Measurements from ENCODE around the gene DIS3L2. TPM values are rescaled to one million over a fixed set of nuclear protein-coding genes. Genes with fewer than 3 reads are reported as not detected.

Gene DIS3L2
- total RNA-seq, 1 donor from 2014 or later, result 53.6 TPM

- peaks cover 4% of the 10 kb centered on the region for H3K4me1 Mint-ChIP-seq (ENCODE audit: unreplicated experiment)
- no peak for TF ChIP-seq CTCF (conservative IDR thresholded peaks at IDR 0.05)
- H3K4me3 Mint-ChIP-seq, result no peak overlapping the region
- no peak overlapping the region for H3K27ac Mint-ChIP-seq
- peaks cover 23% of the 10 kb centered on the region for H3K36me3 Mint-ChIP-seq
- no peak for DNase-seq (ENCODE audit: extremely low spot score, unreplicated experiment)
- H3K27me3 Mint-ChIP-seq, result no peaks in the 10 kb centered on the region
- H3K9me3 Mint-ChIP-seq, result no peaks in the 10 kb centered on the region
Observed at GRCh38 chr2:232129483-232129882, 168.0 kb downstream of the DIS3L2 start.

- DNase-seq (ENCODE audit: extremely low spot score, unreplicated experiment), result no peak
- H3K9me3 Mint-ChIP-seq, result no peaks in the 10 kb centered on the region
- peaks cover 4% of the 10 kb centered on the region for H3K4me1 Mint-ChIP-seq (ENCODE audit: unreplicated experiment)
- TF ChIP-seq CTCF (conservative IDR thresholded peaks at IDR 0.05), result no peak
- H3K36me3 Mint-ChIP-seq, result peaks cover 22% of the 10 kb centered on the region
- H3K27ac Mint-ChIP-seq, result peak overlapping the region; percentile 82
- no peaks in the 10 kb centered on the region for H3K27me3 Mint-ChIP-seq
- peak overlapping the region; percentile 63 for H3K4me3 Mint-ChIP-seq
Observed at GRCh38 chr2:232132181-232132580, 170.7 kb downstream of the DIS3L2 start.

- DNase-seq (ENCODE audit: extremely low spot score, unreplicated experiment), result no peak
- H3K4me1 Mint-ChIP-seq (ENCODE audit: unreplicated experiment), result peaks cover 4% of the 10 kb centered on the region
- H3K9me3 Mint-ChIP-seq, result no peaks in the 10 kb centered on the region
- no peak overlapping the region for H3K27ac Mint-ChIP-seq
- H3K36me3 Mint-ChIP-seq, result peaks cover 17% of the 10 kb centered on the region
- no peak overlapping the region for H3K4me3 Mint-ChIP-seq
- TF ChIP-seq CTCF (conservative IDR thresholded peaks at IDR 0.05), result peak; percentile 39
- H3K27me3 Mint-ChIP-seq, result no peaks in the 10 kb centered on the region
Observed at GRCh38 chr2:232133078-232133477, 171.6 kb downstream of the DIS3L2 start.

GRCh38 chr2:232134939-232135338 is 173.4 kb downstream of the DIS3L2 start:
- no peak for DNase-seq (ENCODE audit: extremely low spot score, unreplicated experiment)
- H3K27ac Mint-ChIP-seq, result no peak overlapping the region
- peaks cover 4% of the 10 kb centered on the region for H3K4me1 Mint-ChIP-seq (ENCODE audit: unreplicated experiment)
- peaks cover 17% of the 10 kb centered on the region for H3K36me3 Mint-ChIP-seq
- H3K4me3 Mint-ChIP-seq, result no peak overlapping the region
- no peaks in the 10 kb centered on the region for H3K27me3 Mint-ChIP-seq
- no peaks in the 10 kb centered on the region for H3K9me3 Mint-ChIP-seq
- TF ChIP-seq CTCF (conservative IDR thresholded peaks at IDR 0.05), result no peak

GRCh38 chr2:232137356-232138147 is 176.0 kb downstream of the DIS3L2 start:
- TF ChIP-seq CTCF (conservative IDR thresholded peaks at IDR 0.05), result no peak
- H3K27me3 Mint-ChIP-seq, result no peaks in the 10 kb centered on the region
- no peaks in the 10 kb centered on the region for H3K9me3 Mint-ChIP-seq
- H3K36me3 Mint-ChIP-seq, result peaks cover 11% of the 10 kb centered on the region
- no peak overlapping the region for H3K4me3 Mint-ChIP-seq
- no peak overlapping the region for H3K27ac Mint-ChIP-seq
- H3K4me1 Mint-ChIP-seq (ENCODE audit: unreplicated experiment), result no peaks in the 10 kb centered on the region
- DNase-seq (ENCODE audit: extremely low spot score, unreplicated experiment), result no peak

All from type B pancreatic cell (in vitro differentiated cells).